H4 (cell line): Measurements from ENCODE around the gene CACNA1C. TPM values are rescaled to one million over a fixed set of nuclear protein-coding genes. Genes with fewer than 3 reads are reported as not detected.
"Not testable (repeated sequence)": the region's sequence is repeated elsewhere in the genome, so short reads cannot be mapped to it uniquely, and the experiment has no call there.

ENCODE experiments used
- DNase-seq: peaks from one replicate; pipeline ENCODE4 v3.0.0-alpha.2; 2015; ENCODE audit warnings: low spot score
- total RNA-seq: library from RNA; depleted of rRNA; stranded (reverse); fragments of >200 nt; shearing (Covaris generic); gene quantifications from 2 replicates; pipeline ENCODE4 v1.2.3, GENCODE V29; 2014

The CACNA1C gene
- total RNA-seq, 1 experiment from 2014 or later: 1.5 TPM

DNA sequence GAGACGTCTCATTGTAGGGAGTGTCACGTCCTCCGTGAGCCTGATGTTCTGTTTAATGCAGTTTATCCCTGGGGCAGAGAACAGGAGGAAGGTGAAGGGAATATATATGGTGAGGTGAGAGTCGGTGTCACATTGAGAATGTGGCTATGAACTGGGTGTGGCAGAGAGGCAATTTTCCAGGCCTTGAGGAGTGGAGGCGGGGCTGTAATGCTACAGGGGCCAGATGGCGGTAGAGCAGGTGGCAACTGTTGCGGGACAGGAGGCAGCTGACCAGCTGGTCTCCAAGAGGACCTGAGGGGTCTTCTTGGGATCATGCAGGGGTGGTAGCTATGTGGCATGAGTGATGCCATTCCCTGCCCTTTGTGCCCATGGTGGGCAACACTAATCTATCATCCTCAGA, 59.6 kb downstream of the CACNA1C start:
- no peak for DNase-seq

DNA sequence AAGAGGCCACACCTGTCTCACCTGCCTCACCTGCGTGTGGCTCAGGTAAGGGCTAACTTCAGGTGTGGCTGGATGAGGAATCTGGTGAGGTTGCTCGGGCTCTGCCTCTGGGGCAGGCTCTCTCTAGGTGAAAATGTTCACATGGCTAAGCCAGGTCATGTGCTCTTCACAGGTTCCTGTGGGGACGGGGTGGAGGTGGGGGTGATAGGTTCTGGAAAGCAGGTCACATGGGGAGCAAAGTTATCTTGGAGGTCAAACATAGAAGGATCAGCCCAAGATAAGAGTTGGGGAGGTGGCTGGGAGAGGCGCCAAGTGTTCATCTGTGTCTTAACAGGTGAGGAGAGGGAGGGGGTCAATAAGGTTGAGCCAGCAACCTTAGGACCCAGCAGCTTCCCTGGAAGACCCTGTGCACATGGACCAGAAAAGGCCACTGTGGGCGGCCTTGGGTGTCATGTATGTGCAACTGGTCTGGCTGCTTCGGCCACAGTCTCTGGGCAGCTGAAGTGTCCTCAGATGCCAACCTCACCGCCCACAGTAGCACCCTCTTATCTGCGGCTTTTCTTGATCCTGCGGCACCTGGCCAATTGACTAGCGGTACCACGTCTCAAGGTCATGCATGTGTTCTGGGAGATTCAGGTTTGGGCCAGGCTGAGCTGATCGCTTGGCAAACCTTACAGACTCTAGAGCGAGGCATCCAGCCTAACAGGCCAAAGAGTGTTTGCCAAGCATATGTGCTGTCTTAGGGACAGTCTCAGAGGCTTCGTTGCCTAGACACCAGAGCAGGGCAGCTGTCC, 60.5 kb downstream of the CACNA1C start:
- no peak for DNase-seq

DNA sequence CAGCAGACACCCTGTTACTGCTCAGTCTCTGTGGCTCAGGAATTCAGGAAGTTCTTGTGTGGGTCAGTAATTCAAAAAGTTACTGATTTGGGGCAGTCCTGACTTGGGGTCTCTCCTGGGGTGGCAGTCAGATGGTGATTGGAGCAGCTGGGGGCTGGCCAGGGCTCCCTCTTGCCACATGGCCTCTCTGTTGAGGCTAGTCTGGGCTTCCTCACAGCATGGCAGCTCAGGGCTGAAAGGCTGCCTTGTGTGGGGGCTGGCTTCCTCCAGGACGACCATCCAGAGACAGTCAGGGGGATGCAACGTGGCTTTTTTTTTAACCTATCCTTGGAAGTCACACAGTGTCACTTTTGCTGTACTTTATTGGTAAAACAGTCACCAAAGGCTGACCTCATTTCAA, 61.3 kb downstream of the CACNA1C start:
- DNase-seq: no peak

DNA sequence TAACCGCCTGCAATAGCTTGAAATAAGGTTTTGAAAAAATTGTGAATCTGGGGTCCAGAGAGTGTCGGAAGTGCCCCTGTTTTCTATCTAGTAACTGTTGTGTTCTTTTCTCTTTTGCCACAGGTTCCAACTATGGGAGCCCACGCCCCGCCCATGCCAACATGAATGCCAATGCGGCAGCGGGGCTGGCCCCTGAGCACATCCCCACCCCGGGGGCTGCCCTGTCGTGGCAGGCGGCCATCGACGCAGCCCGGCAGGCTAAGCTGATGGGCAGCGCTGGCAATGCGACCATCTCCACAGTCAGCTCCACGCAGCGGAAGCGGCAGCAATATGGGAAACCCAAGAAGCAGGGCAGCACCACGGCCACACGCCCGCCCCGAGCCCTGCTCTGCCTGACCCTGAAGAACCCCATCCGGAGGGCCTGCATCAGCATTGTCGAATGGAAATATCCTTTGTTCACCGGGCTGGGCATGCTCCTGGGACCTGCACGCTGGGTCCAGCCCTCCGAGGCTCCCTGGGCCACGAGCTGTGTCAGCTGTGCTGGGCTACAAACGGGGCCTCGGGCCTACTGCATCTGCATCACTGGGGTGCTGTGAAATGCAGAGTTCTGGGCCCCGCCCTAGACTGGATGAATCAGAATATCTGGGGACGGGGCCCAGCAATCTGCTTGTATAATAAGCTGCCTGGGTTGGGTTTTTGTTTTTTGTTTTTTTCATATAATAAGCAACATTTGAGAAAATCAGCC, 62.5 kb downstream of the CACNA1C start:
- no peak for DNase-seq

DNA sequence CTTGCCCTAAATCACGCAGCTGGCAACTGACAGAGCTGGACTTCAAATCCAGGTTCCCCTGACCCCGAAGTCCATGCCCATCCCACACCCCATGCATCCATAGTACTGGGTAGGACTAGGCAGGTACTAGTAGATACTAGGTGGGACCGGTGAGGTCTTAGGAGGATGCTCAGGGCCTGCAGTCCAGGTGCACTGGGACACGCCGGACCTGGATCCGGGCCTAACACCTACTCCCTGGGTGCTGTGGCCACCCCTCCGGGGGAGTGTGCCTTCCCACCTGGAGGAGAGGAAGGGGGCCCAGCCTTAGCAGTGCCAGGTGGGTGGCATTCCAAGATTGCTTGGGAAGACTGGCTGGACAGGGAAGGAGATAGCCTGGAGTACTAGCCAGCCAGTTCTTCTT, 64.8 kb downstream of the CACNA1C start:
- no peak for DNase-seq

DNA sequence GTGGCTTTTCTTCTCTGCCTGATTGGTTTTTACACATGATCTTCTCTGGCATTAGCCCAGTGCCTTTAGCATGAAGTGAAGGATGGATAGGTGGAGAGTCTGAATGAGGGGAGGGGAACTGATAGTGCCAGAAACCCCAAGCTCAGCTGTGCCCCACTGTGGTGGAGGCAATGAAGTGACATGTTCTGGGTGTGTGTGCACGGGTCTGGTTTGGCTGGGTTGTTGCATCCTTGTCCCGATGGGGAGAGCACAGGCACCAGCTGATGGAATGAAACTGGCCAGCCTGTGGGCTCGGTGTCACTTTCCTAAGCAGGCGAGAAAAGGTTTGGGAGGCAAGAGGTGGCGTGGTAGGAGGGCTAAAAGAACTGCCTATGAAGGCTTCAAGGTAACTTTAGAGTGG, 65.3 kb downstream of the CACNA1C start:
- no peak for DNase-seq

DNA sequence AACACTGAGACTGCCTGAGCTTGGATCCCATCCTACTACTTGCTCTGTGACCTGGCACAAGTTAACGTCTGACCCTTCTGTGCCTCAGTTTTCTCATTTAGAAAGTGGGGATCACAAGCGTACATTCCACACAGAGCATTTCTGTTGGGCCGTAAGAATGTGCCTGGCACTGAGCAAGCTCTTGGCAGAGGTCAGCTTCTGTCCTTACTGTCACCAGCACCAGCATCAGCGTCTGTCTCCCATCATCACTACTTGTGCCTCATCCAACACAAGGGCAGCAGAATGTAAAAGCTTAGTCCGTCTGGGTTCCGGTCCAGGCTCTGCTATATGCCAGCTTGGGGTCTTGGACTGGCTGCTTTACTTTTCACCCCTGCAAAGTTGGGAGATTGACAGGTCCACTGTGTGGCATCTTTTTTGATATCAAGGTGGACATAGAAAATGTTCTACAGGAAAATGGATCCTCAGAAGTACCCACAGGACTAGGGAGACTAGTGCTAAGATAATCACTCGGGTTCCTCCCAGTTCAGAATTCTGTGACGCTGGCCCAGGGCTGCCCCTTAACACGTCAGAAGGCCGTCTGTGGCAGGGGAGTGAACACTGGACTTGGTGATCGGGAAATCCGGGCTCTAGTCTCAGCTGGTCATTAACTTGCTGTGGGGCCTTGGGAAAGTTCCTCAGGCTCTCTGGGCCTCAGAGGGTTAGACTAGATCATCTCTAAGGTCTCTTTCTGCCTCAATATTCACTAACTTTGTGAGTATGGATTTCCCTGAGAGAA, 65.9 kb downstream of the CACNA1C start:
- DNase-seq: no peak

DNA sequence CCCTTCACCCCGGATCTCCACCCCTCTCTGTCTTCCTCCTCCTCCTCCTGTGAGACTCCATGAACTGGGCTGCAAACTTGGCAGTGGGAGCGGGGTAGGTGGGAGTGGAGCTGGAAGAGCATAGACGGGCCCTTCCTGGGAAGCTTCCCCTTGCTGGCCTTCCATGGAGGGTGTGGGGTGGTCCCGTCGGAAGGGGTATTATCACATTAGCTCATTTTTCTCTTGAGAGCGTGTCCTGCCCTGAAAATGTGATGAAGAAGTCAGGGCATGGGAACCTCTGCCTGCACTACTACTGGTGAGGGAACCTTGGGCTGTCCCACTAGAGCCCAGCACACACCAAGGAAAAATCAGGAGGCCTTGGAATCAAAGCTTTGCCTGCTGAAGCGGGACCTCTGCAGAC, 66.5 kb downstream of the CACNA1C start:
- no peak for DNase-seq

DNA sequence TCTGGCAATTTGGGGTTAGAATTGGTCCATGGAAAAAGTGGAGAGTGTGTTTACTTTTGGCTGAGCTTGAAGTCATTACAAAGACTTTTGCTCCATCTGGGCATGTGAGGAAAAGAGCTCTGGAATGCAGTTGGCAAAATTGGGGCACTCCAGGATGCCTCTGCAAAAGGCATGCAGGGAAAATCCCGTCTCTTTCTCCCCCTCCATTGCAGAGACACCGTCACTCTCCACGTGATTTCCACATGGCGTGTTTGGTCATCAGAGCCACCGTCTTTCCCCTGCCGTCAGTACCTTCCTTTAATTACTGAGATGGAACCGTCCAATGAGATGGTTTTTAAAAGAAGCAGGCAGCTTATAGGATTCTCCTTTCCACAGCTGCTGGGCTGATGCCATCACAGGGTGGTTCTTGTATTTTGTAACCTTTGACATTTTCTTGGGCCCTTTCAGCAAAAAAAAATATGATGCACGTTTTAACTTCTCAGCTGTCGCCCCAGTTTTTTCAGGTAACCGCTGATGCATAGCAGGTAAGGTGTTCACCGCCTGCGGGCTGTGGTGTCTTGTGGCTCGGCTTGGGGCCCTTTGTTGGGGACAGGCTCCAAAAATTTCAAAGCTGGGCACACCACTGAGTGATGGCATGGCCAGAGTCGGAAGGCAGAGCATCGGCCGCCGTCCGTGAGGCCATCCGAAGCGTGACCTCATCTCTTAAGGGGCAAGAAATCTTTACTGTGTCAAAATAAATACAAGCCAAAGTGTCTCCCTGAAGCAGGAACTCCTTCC, 68.4 kb downstream of the CACNA1C start:
- DNase-seq: no peak

DNA sequence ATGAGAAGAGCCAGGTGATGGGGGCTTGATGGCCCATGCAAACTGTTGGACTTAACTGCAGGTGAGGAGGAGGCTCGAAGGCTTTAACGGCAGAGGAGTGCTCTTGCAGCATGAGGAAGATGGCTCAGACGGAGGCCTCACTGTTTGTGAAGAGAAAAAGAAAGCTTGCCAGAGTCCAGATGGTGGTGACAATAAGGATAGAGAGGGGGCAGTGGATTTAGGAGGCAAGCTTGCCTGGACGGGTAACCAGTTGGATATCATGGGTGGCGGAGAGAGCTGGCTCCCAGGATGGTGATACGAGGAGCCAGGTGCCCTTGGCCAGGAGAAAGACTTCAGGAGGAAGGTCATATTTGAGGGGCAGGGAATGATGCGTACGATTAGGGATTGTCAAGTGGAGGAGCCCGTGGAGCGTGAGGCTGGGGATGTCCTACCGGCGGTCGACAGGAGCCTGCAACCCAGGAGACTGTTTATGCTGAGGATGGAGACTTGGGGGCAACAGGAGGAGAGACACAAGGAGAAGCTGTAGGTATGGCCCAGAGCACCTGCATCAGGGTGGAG, 71.8 kb downstream of the CACNA1C start:
- DNase-seq: no peak

DNA sequence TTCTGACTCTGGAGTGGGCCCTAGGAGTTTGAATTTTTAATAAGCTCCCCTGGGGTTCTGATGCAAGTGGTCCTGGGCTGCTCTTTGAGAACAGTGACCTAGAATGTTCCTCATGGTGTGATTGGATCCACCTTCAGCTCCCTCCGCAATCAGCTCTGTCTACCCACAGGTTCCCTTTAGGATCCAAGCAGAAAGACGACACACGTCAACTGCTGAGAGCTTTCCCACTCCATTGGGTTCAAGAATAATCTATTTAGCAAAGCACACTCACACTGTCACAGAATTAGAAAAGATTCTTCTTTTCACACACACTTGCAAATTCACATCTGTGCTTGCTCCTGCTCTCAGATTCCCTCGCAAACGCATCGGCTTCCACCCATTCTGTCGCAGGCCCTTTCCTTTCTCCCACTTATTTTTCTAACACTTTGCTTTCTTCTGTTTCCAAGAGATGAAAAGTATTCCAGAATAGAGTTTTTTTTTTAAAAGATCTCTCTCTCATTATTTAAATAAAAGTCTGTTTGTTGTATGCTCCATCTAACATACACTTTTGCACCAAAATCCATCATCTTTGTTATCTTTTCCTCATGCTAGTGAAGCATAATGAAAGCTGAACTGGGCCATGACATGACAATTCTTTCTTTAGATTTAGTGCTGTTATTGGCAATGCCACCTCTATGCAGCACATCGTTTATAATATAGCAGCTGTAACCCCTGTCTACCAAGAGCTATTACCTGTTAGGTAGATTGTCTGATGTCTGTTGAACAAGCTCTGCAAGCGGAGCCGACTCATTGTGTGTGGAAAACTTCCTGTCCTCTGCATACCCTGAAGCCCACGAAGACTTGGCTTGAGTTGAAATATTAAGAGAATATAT, 73.1 kb downstream of the CACNA1C start:
- DNase-seq: no peak

DNA sequence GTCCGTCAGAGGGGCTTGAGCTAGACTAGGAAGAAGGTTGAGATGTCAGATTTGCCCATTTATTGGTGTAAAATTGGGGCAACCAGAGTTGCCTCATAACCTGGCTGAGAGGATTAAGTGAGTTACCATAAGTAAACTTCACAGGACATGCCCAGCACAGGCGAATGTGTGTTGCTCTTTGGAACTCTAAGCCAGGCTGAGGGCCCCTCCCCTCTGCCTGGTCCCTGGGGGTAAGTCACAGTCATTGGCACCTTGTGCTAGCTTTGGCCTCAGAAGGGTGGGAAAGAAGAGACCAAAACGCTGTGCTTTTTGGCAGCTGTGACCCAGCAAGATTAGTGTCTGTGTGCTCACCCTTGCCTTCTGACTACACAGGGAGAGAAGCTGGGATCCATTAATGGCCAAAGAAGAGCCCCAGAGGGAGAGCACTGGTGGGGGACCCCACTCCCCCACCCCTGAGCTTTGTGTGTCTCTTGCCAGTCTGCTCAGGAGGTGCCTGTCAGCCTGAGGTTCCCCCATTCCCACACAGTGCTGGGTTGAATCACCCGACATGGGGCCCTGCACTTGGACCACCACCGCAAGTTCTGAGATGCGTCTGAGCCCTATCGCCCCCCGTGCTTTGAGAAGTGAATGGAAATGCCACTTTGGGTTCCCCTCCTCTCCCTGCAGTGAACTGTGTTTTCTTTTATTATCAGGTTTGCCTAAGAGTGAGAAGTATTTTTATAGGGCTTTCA, 74.1 kb downstream of the CACNA1C start:
- no peak for DNase-seq

DNA sequence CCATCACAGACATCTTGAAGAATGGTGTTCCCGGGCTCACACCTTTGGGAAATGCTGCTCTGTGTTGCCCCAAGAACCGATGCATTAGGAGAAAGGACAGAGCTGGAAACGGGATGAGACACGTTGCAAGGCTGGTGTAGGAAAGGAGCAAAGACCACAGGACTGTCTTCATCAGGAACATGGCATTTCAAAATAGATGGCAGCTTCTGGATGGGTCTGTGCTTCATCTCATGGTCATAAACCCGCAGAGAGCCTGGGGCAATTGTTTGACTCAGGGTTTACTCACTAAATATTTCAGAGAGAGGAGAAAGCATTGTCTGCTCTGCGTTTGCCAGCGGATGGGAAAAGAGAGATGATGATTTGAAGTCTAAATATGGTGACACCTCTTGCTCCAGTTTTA, 76.3 kb downstream of the CACNA1C start:
- peak; percentile 23 for DNase-seq

DNA sequence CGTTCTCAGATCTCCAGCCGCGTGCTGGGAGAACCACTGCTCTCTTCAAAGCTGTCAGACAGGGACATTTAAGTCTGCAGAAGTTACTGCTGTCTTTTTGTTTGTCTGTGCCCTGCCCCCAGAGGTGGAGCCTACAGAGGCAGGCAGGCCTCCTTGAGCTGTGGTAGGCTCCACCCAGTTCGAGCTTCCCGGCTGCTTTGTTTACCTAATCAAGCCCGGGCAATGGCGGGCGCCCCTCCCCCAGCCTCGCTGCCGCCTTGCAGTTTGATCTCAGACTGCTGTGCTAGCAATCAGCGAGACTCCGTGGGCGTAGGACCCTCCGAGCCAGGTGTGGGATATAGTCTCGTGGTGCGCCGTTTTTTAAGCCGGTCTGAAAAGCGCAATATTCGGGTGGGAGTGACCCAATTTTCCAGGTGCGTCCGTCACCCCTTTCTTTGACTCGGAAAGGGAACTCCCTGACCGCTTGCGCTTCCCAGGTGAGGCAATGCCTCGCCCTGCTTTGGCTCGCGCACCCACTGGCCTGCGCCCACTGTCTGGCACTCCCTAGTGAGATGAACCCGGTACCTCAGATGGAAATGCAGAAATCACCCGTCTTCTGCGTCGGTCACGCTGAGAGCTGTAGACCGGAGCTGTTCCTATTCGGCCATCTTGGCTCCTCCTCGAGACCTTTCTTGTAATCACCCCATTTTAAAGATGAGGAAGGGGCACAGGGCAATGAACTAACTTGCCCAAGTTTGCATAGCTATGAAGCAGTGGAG, 83.1 kb downstream of the CACNA1C start:
- not testable (repeated sequence) for DNase-seq

DNA sequence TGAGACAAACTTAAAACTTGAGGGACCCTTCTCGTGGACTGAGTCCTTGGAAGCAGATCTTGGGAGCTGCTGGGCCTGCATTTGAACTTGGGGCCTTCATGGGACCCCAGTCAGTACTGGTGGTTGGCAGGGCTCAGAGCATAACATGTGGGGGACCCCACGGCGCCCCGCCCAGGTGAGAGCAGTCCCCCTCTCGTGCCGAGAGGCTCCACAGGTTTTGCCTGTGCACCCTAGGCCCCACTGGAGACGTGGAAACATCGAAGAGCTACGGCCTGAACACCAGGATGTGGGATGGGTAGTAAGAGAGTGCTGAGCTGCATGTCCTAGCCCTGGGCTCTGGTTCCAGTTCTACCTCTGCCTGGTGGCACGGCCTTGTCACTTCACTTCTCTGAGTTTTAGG, 84.1 kb downstream of the CACNA1C start:
- no peak for DNase-seq

DNA sequence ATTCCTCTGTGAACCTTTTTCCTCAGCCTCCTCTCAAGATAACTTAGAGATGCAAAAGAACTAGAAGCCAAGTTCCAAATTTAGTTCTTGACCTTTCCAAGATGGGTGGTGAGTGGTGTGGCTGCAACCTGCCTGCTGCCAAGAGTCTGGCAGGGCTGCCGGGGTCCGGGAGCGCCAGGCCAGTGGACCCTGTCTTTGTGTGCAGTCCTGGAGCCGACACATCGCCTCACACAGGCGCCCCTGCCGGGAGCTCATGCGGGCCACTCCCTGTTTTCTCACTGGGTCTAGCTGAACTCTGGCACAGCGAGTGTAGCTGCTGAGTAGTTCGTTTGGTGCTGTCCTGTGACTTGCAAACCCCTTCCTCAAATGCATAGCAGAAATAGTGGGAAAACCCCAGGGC, 84.9 kb downstream of the CACNA1C start:
- DNase-seq: no peak

DNA sequence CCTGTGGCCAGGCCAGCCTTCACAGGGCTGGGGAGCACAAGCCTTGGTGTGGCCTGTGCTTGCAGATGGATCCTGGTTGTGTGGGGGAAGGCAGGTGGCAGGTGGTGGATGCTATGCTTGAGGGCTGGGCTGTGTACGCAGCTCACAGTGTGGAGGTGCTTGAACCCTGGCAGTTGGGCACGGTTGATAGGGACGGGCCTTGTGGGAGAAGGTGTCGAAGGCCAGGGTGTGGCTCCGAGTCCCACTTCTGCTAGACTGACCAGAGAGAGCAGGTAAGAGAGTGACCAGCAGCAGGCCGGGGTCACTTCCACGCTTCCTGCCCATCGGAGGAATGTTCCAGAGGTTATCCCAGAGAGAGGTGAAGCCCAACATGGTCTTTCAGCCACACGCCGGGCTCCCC, 85.5 kb downstream of the CACNA1C start:
- DNase-seq: no peak

DNA sequence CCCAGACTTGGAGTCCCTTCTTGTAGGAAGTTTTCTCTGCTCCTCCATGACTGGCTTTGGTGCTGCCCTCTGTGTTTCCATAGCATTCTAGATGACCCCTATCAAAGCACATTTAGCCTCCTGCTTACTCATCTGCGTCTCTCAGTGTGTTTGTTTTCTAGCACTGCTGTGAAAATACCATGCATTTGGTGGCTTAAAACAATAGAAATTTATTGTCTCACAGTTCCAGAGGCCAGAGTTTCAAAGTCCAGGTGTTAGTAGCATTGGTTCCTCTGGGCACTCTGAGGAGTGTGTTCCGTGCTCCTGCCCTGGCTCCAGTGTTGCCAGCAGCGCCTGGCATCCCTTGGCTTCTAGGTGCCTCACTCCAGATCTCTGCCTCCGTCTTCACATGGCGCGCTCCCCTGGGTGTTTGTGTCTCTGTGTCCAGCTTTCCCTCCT, 86.1 kb downstream of the CACNA1C start:
- DNase-seq: no peak

DNA sequence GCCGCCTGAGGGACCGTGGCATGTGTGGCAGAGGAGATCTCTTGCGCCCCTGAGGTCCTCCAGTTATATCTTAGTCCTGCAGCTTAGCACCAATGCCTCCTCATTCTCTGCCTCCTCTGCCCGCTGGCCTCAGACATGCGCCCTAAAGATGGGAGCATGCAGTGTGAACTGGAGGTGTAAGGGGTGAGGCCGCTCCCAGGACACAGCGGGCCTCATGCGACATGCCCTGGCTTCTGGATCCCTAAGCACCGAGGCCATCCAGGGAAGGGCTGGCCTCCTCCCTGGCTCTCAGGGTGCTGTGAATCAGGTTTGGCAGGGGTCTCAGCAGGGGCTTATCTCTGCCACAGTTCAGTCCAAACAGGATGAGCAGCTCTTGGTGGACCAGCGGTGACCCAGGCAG, 86.9 kb downstream of the CACNA1C start:
- DNase-seq: no peak
